Lower leg skin (tissue), 3 donors: ENCODE data around the gene TEC.

Source experiments
- CTCF ChIP-seq, 3 donors: fragments of 450-650 bp; IDR thresholded peaks; one replicate each; pipeline ENCODE4 v1.5.1; 2016; ENCODE audit warnings: antibody characterized with exemption in 3 of 3, mild to moderate bottlenecking in 3 of 3, moderate library complexity in 2 of 3
- POLR2A ChIP-seq, 2 donors: fragments of 450-650 bp; IDR thresholded peaks; one replicate each; pipeline ENCODE4 v1.6.1; 2016 to 2017; ENCODE audit warnings: antibody characterized with exemption in 2 of 2, mild to moderate bottlenecking in 1 of 2, moderate library complexity in 1 of 2

GRCh38 chr4:48268956-48269860 is at the start of gene TEC:
- no peak for TF ChIP-seq CTCF (IDR thresholded peaks at IDR 0.05)
- no peak for TF ChIP-seq POLR2A (IDR thresholded peaks at IDR 0.05)
